Uterus (tissue), 2 donors: ENCODE data around the gene ANKRD44.

Experiments
- POLR2A ChIP-seq, 2 donors: fragments of 450-650 bp; IDR thresholded peaks; one replicate each; pipeline ENCODE4 v1.6.1; 2016; ENCODE audit warnings: antibody characterized with exemption in 2 of 2, mild to moderate bottlenecking in 1 of 2, moderate library complexity in 1 of 2
- TF ChIP-seq, protein P1 (sequence below), 4 experiments: fragments of 200-600 bp in 2 of 4; fragments of 450-650 bp in 2 of 4; sonication (generic) in 2 of 4; IDR thresholded peaks; one replicate each; pipeline ENCODE4 v1.5.1; 2016 to 2019; ENCODE audit warnings: antibody characterized with exemption in 4 of 4, mild to moderate bottlenecking in 2 of 4, moderate library complexity in 1 of 4

DNA sequence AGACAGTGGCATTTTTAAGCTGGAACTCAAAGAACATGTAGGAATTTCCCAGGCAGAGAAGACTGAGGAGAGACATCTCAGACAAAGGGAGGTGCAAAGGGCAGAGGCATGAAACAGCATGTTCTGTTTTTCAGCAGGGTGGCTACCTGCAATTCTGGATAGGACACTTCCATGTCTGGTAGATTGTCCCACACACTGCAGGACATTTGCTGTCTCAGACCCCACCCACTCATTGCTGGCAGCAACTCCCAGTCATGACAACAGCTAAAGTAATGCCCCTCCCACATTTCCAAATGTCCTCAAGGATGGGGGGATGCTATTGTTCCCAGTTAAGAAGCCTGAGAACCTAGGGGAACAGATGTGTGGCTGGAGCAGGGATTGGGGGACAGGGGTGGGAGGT is 40.8 kb downstream of the ANKRD44 start:
- TF ChIP-seq, protein P1, sequence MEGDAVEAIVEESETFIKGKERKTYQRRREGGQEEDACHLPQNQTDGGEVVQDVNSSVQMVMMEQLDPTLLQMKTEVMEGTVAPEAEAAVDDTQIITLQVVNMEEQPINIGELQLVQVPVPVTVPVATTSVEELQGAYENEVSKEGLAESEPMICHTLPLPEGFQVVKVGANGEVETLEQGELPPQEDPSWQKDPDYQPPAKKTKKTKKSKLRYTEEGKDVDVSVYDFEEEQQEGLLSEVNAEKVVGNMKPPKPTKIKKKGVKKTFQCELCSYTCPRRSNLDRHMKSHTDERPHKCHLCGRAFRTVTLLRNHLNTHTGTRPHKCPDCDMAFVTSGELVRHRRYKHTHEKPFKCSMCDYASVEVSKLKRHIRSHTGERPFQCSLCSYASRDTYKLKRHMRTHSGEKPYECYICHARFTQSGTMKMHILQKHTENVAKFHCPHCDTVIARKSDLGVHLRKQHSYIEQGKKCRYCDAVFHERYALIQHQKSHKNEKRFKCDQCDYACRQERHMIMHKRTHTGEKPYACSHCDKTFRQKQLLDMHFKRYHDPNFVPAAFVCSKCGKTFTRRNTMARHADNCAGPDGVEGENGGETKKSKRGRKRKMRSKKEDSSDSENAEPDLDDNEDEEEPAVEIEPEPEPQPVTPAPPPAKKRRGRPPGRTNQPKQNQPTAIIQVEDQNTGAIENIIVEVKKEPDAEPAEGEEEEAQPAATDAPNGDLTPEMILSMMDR (IDR thresholded peaks at IDR 0.05), result no peak
- TF ChIP-seq POLR2A (IDR thresholded peaks at IDR 0.05), result no peak
